SK-N-SH treated with all-trans-retinoic acid at 6 μM for 48 hours (cell line): ENCODE data around the gene HERC4.

Experiments
- ATAC-seq: fragments of 200-7000 bp; cut with Tn5 transposase; 3 replicates; pipeline ENCODE4 v1.9.1; 2020; ENCODE audit warnings: mild to moderate bottlenecking, moderate library complexity
- ARNTL ChIP-seq: fragments of 450-650 bp; formaldehyde crosslinking; IDR thresholded peaks from 2 replicates; pipeline ENCODE4 v1.5.0; 2020; ENCODE audit warnings: low read depth, mild to moderate bottlenecking, moderate library complexity, borderline replicate concordance
- CSDC2 ChIP-seq: fragments of 250-450 bp; sonication (Bioruptor Pico); IDR thresholded peaks from 2 replicates; pipeline ENCODE4 v1.5.0; 2020; ENCODE audit warnings: mild to moderate bottlenecking, moderate library complexity
- ESRRG ChIP-seq: fragments of 250-450 bp; sonication (Bioruptor Pico); IDR thresholded peaks from 2 replicates; pipeline ENCODE4 v1.6.1; 2021; ENCODE audit warnings: mild to moderate bottlenecking
- GLIS3 ChIP-seq: fragments of 250-450 bp; sonication (Bioruptor Pico); IDR thresholded peaks from 2 replicates; pipeline ENCODE4 v1.5.0; 2020; ENCODE audit warnings: mild to moderate bottlenecking, moderate library complexity
- ISL1 ChIP-seq: fragments of 250-450 bp; sonication (Bioruptor Pico); IDR thresholded peaks from 2 replicates; pipeline ENCODE4 v2.1.2; 2022; ENCODE audit warnings: mild to moderate bottlenecking, moderate library complexity
- OSR1 ChIP-seq: fragments of 250-450 bp; sonication (Bioruptor Pico); IDR thresholded peaks from 2 replicates; pipeline ENCODE4 v1.8.0; 2022; ENCODE audit warnings: moderate library complexity, mild to moderate bottlenecking, inconsistent platforms
- PPARA ChIP-seq: fragments of 250-450 bp; sonication (Bioruptor Pico); IDR thresholded peaks from 2 replicates; pipeline ENCODE4 v1.5.0; 2020; ENCODE audit warnings: mild to moderate bottlenecking, borderline replicate concordance
- RARB ChIP-seq: fragments of 250-450 bp; sonication (Bioruptor Pico); IDR thresholded peaks from 2 replicates; pipeline ENCODE4 v1.8.0; 2021; ENCODE audit warnings: mild to moderate bottlenecking, moderate library complexity
- SNAI2 ChIP-seq: fragments of 250-450 bp; sonication (Bioruptor Pico); IDR thresholded peaks from 2 replicates; pipeline ENCODE4 v1.5.0; 2020; ENCODE audit warnings: mild to moderate bottlenecking, moderate library complexity
- TCF4 ChIP-seq: fragments of 250-450 bp; sonication (Bioruptor Pico); IDR thresholded peaks from 2 replicates; pipeline ENCODE4 v1.8.0; 2021; ENCODE audit warnings: mild to moderate bottlenecking, moderate library complexity, borderline replicate concordance
- TOX ChIP-seq: fragments of 250-450 bp; sonication (Bioruptor Pico); IDR thresholded peaks from 2 replicates; pipeline ENCODE4 v1.8.0; 2021; ENCODE audit warnings: mild to moderate bottlenecking, moderate library complexity, borderline replicate concordance
- ZC3H10 ChIP-seq: fragments of 250-450 bp; sonication (Bioruptor Pico); IDR thresholded peaks from 2 replicates; pipeline ENCODE4 v1.5.1; 2021; ENCODE audit warnings: mild to moderate bottlenecking, moderate library complexity
- ZFP3 ChIP-seq: fragments of 250-450 bp; sonication (Bioruptor Pico); IDR thresholded peaks from 2 replicates; pipeline ENCODE4 v1.5.0; 2020; ENCODE audit warnings: mild to moderate bottlenecking, moderate library complexity
- ZFP30 ChIP-seq: fragments of 450-650 bp; formaldehyde crosslinking; IDR thresholded peaks from 2 replicates; pipeline ENCODE4 v1.5.0; 2022; ENCODE audit warnings: mild to moderate bottlenecking, moderate library complexity
- ZNF565 ChIP-seq: fragments of 450-650 bp; formaldehyde crosslinking; conservative IDR thresholded peaks from 2 replicates; pipeline ENCODE4 v1.5.0; 2020; ENCODE audit warnings: low read depth, mild to moderate bottlenecking, moderate library complexity
- ZNF70 ChIP-seq: fragments of 450-650 bp; formaldehyde crosslinking; IDR thresholded peaks from 2 replicates; pipeline ENCODE4 v1.5.0; 2020; ENCODE audit warnings: mild to moderate bottlenecking, moderate library complexity
- TF ChIP-seq, protein P1 (sequence below): fragments of 250-450 bp; sonication (Bioruptor Pico); IDR thresholded peaks from 2 replicates; pipeline ENCODE4 v1.5.1; 2020; ENCODE audit warnings: low read depth, mild to moderate bottlenecking, moderate library complexity
- TF ChIP-seq, protein P2 (sequence below): fragments of 250-450 bp; sonication (Bioruptor Pico); IDR thresholded peaks from 2 replicates; pipeline ENCODE4 v1.8.0; 2020; ENCODE audit warnings: mild to moderate bottlenecking, moderate library complexity, borderline replicate concordance
- TF ChIP-seq, protein P3 (sequence below): fragments of 250-450 bp; sonication (Bioruptor Pico); IDR thresholded peaks from 2 replicates; pipeline ENCODE4 v1.5.1; 2021; ENCODE audit warnings: mild to moderate bottlenecking, moderate library complexity
- TF ChIP-seq, protein P4 (sequence below): fragments of 250-450 bp; sonication (Bioruptor Pico); IDR thresholded peaks from 2 replicates; pipeline ENCODE4 v1.8.0; 2021; ENCODE audit warnings: low read depth, mild to moderate bottlenecking, moderate library complexity, borderline replicate concordance
- TF ChIP-seq, protein P5 (sequence below): fragments of 250-450 bp; sonication (Bioruptor Pico); IDR thresholded peaks from 2 replicates; pipeline ENCODE4 v1.5.0; 2020; ENCODE audit warnings: mild to moderate bottlenecking, moderate library complexity

Gene HERC4

DNA sequence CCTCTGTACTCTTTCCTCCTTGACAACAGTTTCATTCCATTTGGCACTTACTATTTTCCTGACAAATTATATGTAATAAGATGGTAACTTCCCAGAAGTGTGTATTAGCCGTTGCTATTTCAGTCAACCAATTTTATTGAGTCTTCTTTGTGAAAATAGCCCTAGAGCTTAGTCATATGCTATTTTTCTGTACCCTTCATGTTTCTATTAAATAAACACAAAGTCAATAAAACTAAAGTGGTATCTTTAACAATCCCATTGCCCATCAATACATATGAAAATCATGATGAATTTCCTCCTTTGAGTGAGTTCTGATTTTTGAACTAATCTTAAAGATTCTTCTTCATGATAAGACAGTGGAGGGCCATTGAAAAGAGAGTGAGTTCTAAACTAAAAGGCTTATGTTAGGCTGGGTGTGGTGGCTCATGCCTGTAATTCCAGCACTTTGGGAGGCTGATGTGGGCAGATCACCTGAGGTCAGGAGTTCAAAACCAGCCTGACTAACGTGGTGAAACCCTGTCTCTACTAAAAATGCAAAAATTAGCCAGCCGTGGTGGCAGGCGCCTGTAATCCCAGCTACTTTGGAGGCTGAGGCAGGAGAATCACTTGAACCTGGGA lies 28.3 kb upstream of the HERC4 start:
- no peak for TF ChIP-seq CSDC2 (CRISPR knock-in tag)
- no peak for TF ChIP-seq ZC3H10
- TF ChIP-seq ISL1 (CRISPR knock-in tag) = no peak
- no peak for TF ChIP-seq SNAI2
- TF ChIP-seq, protein P1, sequence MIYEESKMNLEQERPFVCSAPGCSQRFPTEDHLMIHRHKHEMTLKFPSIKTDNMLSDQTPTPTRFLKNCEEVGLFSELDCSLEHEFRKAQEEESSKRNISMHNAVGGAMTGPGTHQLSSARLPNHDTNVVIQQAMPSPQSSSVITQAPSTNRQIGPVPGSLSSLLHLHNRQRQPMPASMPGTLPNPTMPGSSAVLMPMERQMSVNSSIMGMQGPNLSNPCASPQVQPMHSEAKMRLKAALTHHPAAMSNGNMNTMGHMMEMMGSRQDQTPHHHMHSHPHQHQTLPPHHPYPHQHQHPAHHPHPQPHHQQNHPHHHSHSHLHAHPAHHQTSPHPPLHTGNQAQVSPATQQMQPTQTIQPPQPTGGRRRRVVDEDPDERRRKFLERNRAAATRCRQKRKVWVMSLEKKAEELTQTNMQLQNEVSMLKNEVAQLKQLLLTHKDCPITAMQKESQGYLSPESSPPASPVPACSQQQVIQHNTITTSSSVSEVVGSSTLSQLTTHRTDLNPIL = no peak
- no peak for ATAC-seq

DNA sequence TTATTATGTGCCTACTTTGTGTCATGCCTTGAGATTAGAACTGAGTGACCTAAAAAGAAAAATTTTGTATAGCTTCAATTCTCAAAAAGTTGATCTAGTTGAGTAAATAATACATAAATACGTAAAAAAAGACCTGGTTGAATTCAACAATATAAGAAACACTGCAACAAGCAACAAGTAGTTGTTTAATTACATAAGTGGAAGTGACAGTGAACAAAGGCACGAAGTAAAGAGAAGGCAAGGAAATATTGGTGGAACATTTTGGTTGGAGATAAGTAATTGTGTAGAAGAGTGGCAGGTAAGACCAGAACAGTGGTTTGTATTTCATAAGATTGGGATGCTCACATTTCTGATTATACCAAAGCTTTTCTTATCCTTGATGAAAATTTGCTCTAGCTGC lies 26.0 kb upstream of the HERC4 start:
- no peak for ATAC-seq
- TF ChIP-seq GLIS3 (CRISPR knock-in tag) (no peak), ZFP30 (CRISPR knock-in tag) (no peak), ESRRG (CRISPR knock-in tag) (no peak), ZNF70 (no peak), ARNTL (no peak), PPARA (no peak), ZFP3 (CRISPR knock-in tag) (no peak), SNAI2 (no peak), ZC3H10 (no peak), ZNF565 (CRISPR knock-in tag) (no peak), OSR1 (CRISPR knock-in tag) (no peak), RARB (CRISPR knock-in tag) (no peak), TCF4 (no peak)
- TF ChIP-seq, protein P2, sequence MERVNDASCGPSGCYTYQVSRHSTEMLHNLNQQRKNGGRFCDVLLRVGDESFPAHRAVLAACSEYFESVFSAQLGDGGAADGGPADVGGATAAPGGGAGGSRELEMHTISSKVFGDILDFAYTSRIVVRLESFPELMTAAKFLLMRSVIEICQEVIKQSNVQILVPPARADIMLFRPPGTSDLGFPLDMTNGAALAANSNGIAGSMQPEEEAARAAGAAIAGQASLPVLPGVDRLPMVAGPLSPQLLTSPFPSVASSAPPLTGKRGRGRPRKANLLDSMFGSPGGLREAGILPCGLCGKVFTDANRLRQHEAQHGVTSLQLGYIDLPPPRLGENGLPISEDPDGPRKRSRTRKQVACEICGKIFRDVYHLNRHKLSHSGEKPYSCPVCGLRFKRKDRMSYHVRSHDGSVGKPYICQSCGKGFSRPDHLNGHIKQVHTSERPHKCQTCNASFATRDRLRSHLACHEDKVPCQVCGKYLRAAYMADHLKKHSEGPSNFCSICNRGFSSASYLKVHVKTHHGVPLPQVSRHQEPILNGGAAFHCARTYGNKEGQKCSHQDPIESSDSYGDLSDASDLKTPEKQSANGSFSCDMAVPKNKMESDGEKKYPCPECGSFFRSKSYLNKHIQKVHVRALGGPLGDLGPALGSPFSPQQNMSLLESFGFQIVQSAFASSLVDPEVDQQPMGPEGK = no peak
- TF ChIP-seq, protein P3, sequence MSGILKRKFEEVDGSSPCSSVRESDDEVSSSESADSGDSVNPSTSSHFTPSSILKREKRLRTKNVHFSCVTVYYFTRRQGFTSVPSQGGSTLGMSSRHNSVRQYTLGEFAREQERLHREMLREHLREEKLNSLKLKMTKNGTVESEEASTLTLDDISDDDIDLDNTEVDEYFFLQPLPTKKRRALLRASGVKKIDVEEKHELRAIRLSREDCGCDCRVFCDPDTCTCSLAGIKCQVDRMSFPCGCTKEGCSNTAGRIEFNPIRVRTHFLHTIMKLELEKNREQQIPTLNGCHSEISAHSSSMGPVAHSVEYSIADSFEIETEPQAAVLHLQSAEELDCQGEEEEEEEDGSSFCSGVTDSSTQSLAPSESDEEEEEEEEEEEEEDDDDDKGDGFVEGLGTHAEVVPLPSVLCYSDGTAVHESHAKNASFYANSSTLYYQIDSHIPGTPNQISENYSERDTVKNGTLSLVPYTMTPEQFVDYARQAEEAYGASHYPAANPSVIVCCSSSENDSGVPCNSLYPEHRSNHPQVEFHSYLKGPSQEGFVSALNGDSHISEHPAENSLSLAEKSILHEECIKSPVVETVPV (CRISPR knock-in tag) = no peak
- TF ChIP-seq, protein P4, sequence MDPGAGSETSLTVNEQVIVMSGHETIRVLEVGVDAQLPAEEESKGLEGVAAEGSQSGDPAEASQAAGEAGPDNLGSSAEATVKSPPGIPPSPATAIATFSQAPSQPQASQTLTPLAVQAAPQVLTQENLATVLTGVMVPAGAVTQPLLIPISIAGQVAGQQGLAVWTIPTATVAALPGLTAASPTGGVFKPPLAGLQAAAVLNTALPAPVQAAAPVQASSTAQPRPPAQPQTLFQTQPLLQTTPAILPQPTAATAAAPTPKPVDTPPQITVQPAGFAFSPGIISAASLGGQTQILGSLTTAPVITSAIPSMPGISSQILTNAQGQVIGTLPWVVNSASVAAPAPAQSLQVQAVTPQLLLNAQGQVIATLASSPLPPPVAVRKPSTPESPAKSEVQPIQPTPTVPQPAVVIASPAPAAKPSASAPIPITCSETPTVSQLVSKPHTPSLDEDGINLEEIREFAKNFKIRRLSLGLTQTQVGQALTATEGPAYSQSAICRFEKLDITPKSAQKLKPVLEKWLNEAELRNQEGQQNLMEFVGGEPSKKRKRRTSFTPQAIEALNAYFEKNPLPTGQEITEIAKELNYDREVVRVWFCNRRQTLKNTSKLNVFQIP = no peak
- TF ChIP-seq, protein P1 = no peak
- TF ChIP-seq, protein P5, sequence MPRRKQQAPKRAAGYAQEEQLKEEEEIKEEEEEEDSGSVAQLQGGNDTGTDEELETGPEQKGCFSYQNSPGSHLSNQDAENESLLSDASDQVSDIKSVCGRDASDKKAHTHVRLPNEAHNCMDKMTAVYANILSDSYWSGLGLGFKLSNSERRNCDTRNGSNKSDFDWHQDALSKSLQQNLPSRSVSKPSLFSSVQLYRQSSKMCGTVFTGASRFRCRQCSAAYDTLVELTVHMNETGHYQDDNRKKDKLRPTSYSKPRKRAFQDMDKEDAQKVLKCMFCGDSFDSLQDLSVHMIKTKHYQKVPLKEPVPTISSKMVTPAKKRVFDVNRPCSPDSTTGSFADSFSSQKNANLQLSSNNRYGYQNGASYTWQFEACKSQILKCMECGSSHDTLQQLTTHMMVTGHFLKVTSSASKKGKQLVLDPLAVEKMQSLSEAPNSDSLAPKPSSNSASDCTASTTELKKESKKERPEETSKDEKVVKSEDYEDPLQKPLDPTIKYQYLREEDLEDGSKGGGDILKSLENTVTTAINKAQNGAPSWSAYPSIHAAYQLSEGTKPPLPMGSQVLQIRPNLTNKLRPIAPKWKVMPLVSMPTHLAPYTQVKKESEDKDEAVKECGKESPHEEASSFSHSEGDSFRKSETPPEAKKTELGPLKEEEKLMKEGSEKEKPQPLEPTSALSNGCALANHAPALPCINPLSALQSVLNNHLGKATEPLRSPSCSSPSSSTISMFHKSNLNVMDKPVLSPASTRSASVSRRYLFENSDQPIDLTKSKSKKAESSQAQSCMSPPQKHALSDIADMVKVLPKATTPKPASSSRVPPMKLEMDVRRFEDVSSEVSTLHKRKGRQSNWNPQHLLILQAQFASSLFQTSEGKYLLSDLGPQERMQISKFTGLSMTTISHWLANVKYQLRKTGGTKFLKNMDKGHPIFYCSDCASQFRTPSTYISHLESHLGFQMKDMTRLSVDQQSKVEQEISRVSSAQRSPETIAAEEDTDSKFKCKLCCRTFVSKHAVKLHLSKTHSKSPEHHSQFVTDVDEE (CRISPR knock-in tag) = no peak

DNA sequence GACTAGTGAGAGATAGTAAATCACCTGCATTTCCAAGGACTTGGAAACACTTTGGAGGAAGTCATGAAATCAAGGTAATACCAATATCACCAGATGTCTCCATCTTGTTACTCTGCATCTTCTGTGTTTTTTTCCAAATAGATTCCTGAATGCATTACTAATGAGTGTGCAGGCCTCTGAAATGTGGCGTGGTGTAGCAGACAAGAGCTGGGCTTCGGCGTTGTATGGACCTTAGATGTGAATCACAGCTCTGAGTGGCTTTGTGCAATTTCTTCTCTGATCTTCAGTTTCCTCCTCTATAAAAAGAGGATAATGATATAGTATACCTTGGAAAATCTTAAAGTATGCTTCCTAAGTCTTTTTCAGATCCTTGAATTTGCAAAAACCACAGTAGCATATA lies 24.7 kb upstream of the HERC4 start:
- ATAC-seq = peak; percentile 56
- TF ChIP-seq TCF4 = no peak
- TF ChIP-seq PPARA = no peak
- no peak for TF ChIP-seq ESRRG (CRISPR knock-in tag)
- TF ChIP-seq ZNF565 (CRISPR knock-in tag) = no peak
- TF ChIP-seq SNAI2 = no peak
- TF ChIP-seq, protein P5 (CRISPR knock-in tag) = no peak
- TF ChIP-seq RARB (CRISPR knock-in tag) = no peak
- TF ChIP-seq, protein P4 = no peak
- TF ChIP-seq, protein P3 (CRISPR knock-in tag) = no peak
- TF ChIP-seq ZC3H10 = no peak
- no peak for TF ChIP-seq CSDC2 (CRISPR knock-in tag)
- TF ChIP-seq TOX = no peak
